ENCODE results near the gene BANK1.

BANK1 gene, protein sequence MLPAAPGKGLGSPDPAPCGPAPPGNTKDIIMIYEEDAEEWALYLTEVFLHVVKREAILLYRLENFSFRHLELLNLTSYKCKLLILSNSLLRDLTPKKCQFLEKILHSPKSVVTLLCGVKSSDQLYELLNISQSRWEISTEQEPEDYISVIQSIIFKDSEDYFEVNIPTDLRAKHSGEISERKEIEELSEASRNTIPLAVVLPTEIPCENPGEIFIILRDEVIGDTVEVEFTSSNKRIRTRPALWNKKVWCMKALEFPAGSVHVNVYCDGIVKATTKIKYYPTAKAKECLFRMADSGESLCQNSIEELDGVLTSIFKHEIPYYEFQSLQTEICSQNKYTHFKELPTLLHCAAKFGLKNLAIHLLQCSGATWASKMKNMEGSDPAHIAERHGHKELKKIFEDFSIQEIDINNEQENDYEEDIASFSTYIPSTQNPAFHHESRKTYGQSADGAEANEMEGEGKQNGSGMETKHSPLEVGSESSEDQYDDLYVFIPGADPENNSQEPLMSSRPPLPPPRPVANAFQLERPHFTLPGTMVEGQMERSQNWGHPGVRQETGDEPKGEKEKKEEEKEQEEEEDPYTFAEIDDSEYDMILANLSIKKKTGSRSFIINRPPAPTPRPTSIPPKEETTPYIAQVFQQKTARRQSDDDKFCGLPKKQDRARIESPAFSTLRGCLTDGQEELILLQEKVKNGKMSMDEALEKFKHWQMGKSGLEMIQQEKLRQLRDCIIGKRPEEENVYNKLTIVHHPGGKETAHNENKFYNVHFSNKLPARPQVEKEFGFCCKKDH

GRCh38 chr4:101790521-101791181 lies at the start of gene BANK1:
TSS of gene BANK1 (plus strand) at chr4:101790730. CDS start at chr4:101790881, 151 bp downstream.
- DNase-seq (ENCODE audit: low read depth), result no peak

DNA sequence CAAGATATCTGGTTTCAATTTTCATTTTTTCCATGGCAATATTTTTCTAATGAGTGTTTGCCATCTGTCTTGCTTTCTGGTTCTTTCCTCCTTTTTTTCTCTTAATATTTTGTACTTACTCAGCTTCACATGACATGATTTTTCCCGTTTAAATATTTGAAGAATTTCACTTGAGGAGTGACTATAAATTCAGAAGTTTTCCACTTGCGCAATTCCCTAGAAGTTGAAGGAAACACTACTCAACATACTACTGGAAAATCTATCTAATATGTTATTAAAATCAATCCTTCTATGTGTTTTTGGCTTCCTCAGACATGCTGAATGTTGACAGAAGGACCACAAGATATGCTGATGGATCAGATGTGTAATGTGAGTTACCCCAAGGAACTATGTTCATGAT lies 36.8 kb upstream of the BANK1 start:
- DNase-seq (ENCODE audit: low read depth), result peak; percentile 92

DNA sequence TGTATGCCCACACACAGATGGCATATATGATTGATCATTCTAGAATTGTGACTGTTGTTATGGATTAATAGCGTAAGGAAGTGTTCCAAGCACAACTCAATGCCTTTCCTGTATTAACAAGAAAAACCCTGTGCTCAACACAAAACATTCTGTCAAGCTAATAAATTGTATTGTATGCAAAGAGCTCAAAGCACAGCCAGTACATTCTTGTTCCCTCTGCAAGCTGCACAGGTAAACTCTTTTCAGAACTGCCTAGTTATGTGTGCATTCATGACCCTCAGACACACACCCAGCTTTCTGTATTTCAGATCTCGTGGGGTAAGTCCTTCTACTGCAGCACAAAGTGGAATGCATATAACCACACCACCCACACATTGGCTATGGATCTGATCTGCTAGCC lies 34.3 kb upstream of the BANK1 start:
- DNase-seq (ENCODE audit: low read depth), result no peak

- no peak for DNase-seq (ENCODE audit: low read depth)
Observed at GRCh38 chr4:101761405-101761804, 29.1 kb upstream of the BANK1 start.

GRCh38 chr4:101762025-101762424 lies 28.5 kb upstream of the BANK1 start:
- DNase-seq (ENCODE audit: low read depth), result peak; percentile 67

GRCh38 chr4:101762534-101762933 lies 28.0 kb upstream of the BANK1 start:
- DNase-seq (ENCODE audit: low read depth), result no peak

DNA sequence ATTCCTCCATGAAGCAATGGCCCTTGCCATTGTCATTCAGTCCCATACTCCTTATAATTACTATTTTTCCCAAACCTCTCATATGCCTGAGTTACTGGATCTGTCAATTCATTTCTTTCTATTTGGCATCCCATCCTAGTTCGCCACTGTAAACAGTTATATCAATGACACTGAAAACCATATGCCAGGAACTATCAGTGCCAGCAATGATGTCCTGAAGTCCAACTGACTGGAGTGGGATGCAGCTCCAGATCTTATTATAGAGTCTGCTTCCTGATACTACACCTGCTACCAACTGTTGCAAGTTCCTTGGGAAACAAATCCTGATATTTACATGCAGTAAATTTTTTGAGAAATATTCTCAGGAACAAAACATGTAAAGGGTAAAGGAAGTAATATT lies 27.0 kb upstream of the BANK1 start:
- no peak for DNase-seq (ENCODE audit: low read depth)

DNA sequence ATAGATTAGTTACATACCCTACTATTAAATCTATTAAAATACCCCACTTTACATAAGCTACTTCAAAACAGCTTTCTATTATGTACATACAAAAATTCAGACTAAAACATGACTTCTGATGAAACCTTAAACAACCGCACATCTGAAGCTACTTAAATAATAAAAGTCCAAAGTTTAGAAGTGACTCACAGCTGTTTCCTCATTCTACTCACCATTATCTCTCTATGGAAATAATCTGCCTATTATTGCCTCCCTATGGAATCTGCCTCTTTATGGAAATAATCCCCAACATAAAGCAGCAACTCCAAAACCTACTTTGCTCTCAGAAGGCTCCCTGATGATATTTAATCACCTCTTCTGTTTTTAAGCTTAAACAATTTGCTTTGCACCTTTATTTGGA lies 15.7 kb upstream of the BANK1 start:
- peak; percentile 44 for DNase-seq (ENCODE audit: low read depth)

- DNase-seq (ENCODE audit: low read depth), result no peak
Observed at GRCh38 chr4:101777431-101777830, 13.1 kb upstream of the BANK1 start.

DNA sequence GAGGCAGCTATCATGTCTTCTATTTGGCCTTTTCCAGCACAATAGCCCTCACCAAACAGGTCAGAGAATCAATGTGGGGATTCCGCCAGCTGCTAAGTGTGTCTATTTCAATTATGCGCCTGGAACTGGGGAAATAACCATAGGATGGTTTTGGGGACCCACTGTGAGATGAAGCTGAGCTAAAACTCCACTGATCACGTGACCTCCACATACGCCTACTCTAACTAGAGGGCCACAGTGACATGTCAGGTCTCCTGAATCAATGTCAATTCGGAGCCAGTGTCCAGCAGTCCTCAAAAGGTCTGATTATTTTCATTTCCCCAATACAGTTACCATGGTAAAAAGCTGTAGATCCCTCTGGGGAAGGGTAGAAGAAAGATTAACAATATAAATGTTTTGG lies 10.2 kb upstream of the BANK1 start:
- no peak for DNase-seq (ENCODE audit: low read depth)

GRCh38 chr4:101782546-101782945 lies 8.0 kb upstream of the BANK1 start:
- DNase-seq (ENCODE audit: low read depth), result no peak

GRCh38 chr4:101784957-101785356 lies 5.6 kb upstream of the BANK1 start:
- no peak for DNase-seq (ENCODE audit: low read depth)

DNA sequence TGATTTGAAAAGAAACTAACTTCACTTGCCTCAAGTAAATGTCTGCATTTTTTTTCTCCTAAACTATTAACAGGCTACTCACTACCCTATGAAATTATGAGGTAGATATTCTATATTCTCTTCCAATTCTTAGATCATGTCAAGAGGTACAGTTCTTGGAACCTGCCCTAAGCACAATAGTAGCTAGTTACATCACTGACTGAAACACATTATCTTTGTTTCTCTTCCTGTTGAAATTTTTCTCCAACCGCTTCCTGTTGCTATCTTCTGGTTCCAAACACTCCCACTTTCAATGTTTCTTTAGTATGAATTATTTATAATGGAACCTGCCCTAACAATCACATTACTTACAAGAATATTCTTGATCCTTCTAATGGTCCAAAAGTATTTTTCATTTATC lies 5.0 kb upstream of the BANK1 start:
- DNase-seq (ENCODE audit: low read depth), result no peak

GRCh38 chr4:101787701-101788316 lies 2.7 kb upstream of the BANK1 start:
- no peak for DNase-seq (ENCODE audit: low read depth)

DNA sequence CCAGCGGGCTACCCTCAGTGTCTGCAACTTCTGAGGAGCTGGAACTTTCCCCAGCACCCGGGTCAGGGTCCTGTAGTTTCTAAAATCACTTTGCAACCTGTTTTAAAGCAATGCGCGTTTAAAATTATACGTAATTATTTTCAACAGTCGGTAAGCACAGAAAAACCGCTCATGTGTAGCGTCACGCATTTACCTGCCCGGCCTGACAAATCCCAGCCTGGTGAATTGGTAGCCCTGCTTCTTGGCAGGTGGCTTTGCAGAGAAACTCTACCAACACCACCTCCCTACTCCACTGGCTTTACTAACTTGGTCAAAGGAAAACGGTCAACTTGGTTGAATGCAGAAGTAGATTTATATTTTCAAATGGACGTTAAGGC lies 640 bp downstream of the BANK1 start:
- no peak for DNase-seq (ENCODE audit: low read depth)

- DNase-seq (ENCODE audit: low read depth), result no peak
Observed at GRCh38 chr4:101792056-101792590, 1.6 kb downstream of the BANK1 start.

- DNase-seq (ENCODE audit: low read depth), result no peak
Observed at GRCh38 chr4:101793397-101793796, 2.9 kb downstream of the BANK1 start.

- DNase-seq (ENCODE audit: low read depth), result no peak
Observed at GRCh38 chr4:101794806-101795205, 4.3 kb downstream of the BANK1 start.

DNA sequence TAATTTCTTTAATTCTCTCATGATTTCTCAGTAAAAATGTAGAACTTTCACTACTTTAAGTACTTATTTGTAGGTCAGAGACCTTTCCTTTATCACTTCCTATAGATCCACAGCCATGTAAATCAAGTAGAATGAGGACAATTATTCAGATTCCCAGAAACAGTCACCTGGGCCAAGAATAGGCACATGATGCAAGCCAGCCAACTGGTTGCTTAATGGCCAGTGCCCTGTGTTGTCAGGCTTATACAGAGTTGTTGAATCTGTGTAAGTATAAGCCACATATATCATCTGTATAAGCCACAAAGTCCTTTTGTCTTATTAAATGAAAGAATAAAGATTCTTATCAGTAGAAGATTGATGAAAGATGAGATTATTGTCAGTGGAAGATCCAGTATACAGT lies 5.2 kb downstream of the BANK1 start:
- DNase-seq (ENCODE audit: low read depth), result no peak

- no peak for DNase-seq (ENCODE audit: low read depth)
Observed at GRCh38 chr4:101801958-101802357, 11.4 kb downstream of the BANK1 start.

DNA sequence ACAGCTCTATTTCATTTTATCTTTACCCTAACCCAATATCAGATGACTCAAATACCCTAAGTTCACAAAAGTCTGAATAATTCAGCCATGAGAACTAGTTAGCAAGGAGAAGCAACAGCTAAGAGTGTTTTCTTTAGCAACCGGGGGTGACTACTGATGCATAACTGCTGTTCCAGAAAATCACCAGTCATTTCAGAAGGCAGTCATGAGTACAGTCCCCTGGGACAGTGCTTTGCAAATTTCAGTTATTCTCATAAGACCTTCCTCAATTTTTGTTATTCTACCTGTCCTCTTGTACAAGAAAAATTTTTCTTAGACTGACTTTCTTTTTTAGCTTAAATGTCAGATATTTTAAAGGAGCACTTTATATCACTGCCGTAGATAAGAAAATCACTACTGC lies 16.4 kb downstream of the BANK1 start:
- peak; percentile 85 for DNase-seq (ENCODE audit: low read depth)

GRCh38 chr4:101807351-101807750 lies 16.8 kb downstream of the BANK1 start:
- DNase-seq (ENCODE audit: low read depth), result no peak
